ENCODE measurements around the gene CDH23. TPM values are rescaled to one million over a fixed set of nuclear protein-coding genes. Genes with fewer than 3 reads are reported as not detected.

The CDH23 gene
- total and polyA plus RNA-seq, 2 donors (not counting 1 experiment from before 2014, with no cell fraction given) = 0.37 to 0.89 TPM

DNA sequence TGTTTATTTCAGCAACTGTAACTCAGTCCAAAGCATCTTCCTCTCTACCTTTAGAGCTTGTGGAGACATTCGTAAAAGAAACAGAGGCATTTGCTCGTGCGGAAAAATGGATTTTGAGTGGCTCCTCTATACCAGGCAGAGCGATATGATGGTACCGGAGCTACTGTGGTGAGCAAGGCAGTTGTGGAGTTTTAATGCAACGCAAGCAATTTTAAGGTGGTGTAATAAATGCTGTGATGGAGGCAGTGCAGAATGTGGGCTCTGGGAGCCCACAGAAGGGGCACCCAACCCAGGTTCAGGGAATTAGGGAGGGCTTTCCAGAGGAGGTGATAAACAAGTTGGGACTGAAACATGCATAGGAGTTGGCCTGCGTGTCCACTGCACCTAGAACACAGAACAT is 149.5 kb downstream of the CDH23 start:
- H4K20me1 ChIP-seq (ENCODE audit: control insufficient read depth, insufficient read depth, low read length, poor library complexity, severe bottlenecking) = no peaks in the 10 kb centered on the region
- ATAC-seq (ENCODE audit: low read depth) (no peak), DNase-seq (no peak)
- no peak overlapping the region for H3K4me2 ChIP-seq (replicated peaks; ENCODE audit: low read depth, low read length, poor library complexity, severe bottlenecking)
- intact Hi-C loops (cut with micrococcal nuclease) = no loop called here
- H3K4me3 ChIP-seq (ENCODE audit: control extremely low read depth in 1 of 5, extremely low read depth in 1 of 5, insufficient read depth in 1 of 5, low read depth in 2 of 5, low read length in 4 of 5) = no peak overlapping the region
- Mint-ChIP-seq H3K27me3 (no peaks in the 10 kb centered on the region), H3K9me3 (ENCODE audit: insufficient read depth) (no peaks in the 10 kb centered on the region), H3K4me1 (peaks cover 2% of the 10 kb centered on the region), H3K27ac (no peak overlapping the region), H3K4me3 (no peak overlapping the region)
- TF ChIP-seq CTCF (IDR thresholded peaks at IDR 0.05) (no peak), EZH2 (IDR thresholded peaks at IDR 0.05; ENCODE audit: borderline replicate concordance, insufficient read depth, low read depth, low read length, poor library complexity, severe bottlenecking) (no peak)
- H3K27ac ChIP-seq (ENCODE audit: low read length in 2 of 2) = no peak overlapping the region
- H3K4me1 ChIP-seq (ENCODE audit: control insufficient read depth in 2 of 2, insufficient read depth in 2 of 2, low read length in 2 of 2) = peaks cover 0 to 5% of the 10 kb centered on the region in 2 donors
- H3K9me3 ChIP-seq (ENCODE audit: control extremely low read depth in 1 of 3, control insufficient read depth in 2 of 3, insufficient read depth in 1 of 3, low read length in 2 of 3) = peaks cover 0 to 5% (median 0%) of the 10 kb centered on the region in 3 donors
- ChIA-PET CTCF (no interaction called here), POLR2A (no interaction called here)
- no peaks in the 10 kb centered on the region for H3K79me2 ChIP-seq (ENCODE audit: control insufficient read depth, insufficient read depth, low read length)
- H3K9ac ChIP-seq (ENCODE audit: low read length) = no peak overlapping the region
- no peaks in the 10 kb centered on the region for H3K36me3 ChIP-seq (replicated peaks in 1 of 2; ENCODE audit: control extremely low read depth in 1 of 2, control insufficient read depth in 1 of 2, extremely low read depth in 1 of 2, insufficient read depth in 2 of 2, low read length in 1 of 2)
- WGBS (ENCODE audit: insufficient coverage) = 90% methylated on average over 7 of the region's 7 CpGs
- H3K27me3 ChIP-seq (replicated peaks in 1 of 4; ENCODE audit: control extremely low read depth in 1 of 4, control insufficient read depth in 3 of 4, insufficient read depth in 4 of 4, low read length in 3 of 4) = no peaks in the 10 kb centered on the region
- no peak overlapping the region for H2AFZ ChIP-seq (ENCODE audit: insufficient read depth, low read depth, low read length, poor library complexity, severe bottlenecking)

DNA sequence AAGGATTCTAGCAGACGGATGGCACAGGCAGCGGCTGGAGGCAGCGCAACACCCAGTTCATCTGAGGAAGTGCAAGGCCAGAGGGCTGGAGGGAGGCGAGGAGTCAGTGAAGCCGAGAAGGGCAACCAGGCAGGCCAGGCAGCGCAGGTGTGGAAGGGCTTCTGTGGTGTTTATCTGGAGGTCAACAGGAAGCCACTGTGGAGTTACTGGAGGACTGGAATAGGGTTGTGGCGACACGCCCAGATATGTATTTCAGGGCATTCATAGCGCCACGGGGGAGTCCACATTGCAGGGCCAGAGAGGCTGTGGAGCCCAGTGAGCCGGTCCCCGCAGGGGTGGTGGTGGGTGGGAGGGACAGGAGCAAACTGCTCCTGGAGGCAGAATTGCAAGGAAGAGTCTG is 150.6 kb downstream of the CDH23 start:
- Histone ChIP-seq H2AFZ (ENCODE audit: insufficient read depth, low read depth, low read length, poor library complexity, severe bottlenecking) (no peak overlapping the region), H3K36me3 (replicated peaks in 1 of 2; ENCODE audit: control extremely low read depth in 1 of 2, control insufficient read depth in 1 of 2, extremely low read depth in 1 of 2, insufficient read depth in 2 of 2, low read length in 1 of 2) (no peaks in the 10 kb centered on the region), H4K20me1 (ENCODE audit: control insufficient read depth, insufficient read depth, low read length, poor library complexity, severe bottlenecking) (no peaks in the 10 kb centered on the region), H3K27me3 (replicated peaks in 1 of 4; ENCODE audit: control extremely low read depth in 1 of 4, control insufficient read depth in 3 of 4, insufficient read depth in 4 of 4, low read length in 3 of 4) (no peaks in the 10 kb centered on the region), H3K4me1 (ENCODE audit: control insufficient read depth in 2 of 2, insufficient read depth in 2 of 2, low read length in 2 of 2) (peaks cover 0 to 5% of the 10 kb centered on the region in 2 donors), H3K79me2 (ENCODE audit: control insufficient read depth, insufficient read depth, low read length) (no peaks in the 10 kb centered on the region), H3K9me3 (ENCODE audit: control extremely low read depth in 1 of 3, control insufficient read depth in 2 of 3, insufficient read depth in 1 of 3, low read length in 2 of 3) (peaks cover 0 to 5% (median 0%) of the 10 kb centered on the region in 3 donors), H3K4me3 (ENCODE audit: control extremely low read depth in 1 of 5, extremely low read depth in 1 of 5, insufficient read depth in 1 of 5, low read depth in 2 of 5, low read length in 4 of 5) (no peak overlapping the region), H3K27ac (ENCODE audit: low read length in 2 of 2) (no peak overlapping the region), H3K9ac (ENCODE audit: low read length) (no peak overlapping the region), H3K4me2 (replicated peaks; ENCODE audit: low read depth, low read length, poor library complexity, severe bottlenecking) (no peak overlapping the region)
- intact Hi-C loops (cut with micrococcal nuclease) = no loop called here
- Mint-ChIP-seq H3K4me3 (no peak overlapping the region), H3K9me3 (ENCODE audit: insufficient read depth) (no peaks in the 10 kb centered on the region), H3K4me1 (peaks cover 2% of the 10 kb centered on the region), H3K27me3 (no peaks in the 10 kb centered on the region), H3K27ac (no peak overlapping the region)
- 92% methylated on average over 12 of the region's 12 CpGs for WGBS (ENCODE audit: insufficient coverage)
- TF ChIP-seq EZH2 (IDR thresholded peaks at IDR 0.05; ENCODE audit: borderline replicate concordance, insufficient read depth, low read depth, low read length, poor library complexity, severe bottlenecking) = no peak
- no peak for ATAC-seq (ENCODE audit: low read depth)
- POLR2A ChIA-PET = no interaction called here
- CTCF ChIA-PET = no interaction called here
- DNase-seq = no peak
